Occipital lobe (tissue), 2 donors: ENCODE data around the gene RFTN1. TPM values are rescaled to one million over a fixed set of nuclear protein-coding genes. Genes with fewer than 3 reads are reported as not detected.

Experiments
- DNase-seq: peaks from one replicate; lab custom pipeline; 2025; lab: John Stamatoyannopoulos, UW
- total RNA-seq: library from RNA; depleted of rRNA; stranded (reverse); fragments of >200 nt; gene quantifications from one replicate; pipeline ENCODE4 v1.2.3, GENCODE V29; 2014

Gene RFTN1
- total RNA-seq, 1 donor from 2014 or later, result 6.4 TPM

- DNase-seq, result no peak
Measured at GRCh38 chr3:16362770-16363169, 150.7 kb downstream of the RFTN1 start.

DNA sequence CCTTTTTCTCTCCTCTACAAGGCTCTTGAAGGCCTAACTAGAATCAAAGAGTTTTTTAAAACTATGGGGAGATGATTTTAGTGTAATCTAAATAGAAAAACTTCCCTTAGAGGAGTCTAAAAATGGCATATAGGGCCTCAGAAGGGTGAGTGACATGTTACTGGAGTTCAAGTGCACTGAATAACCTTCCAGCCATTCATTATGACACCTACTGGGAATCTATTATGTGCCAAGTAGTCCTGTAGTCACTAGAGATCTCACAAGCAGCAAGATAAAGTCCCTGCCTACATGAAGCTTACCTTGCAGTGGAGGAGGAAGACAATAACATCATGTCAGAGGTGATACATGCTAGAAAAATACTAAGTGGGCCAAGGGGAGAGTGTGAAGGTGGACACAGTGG is 152.4 kb downstream of the RFTN1 start:
- DNase-seq, result no peak

- DNase-seq, result no peak
Measured at GRCh38 chr3:16359331-16359730, 154.2 kb downstream of the RFTN1 start.

GRCh38 chr3:16358336-16358735 is 155.2 kb downstream of the RFTN1 start:
- DNase-seq, result no peak

DNA sequence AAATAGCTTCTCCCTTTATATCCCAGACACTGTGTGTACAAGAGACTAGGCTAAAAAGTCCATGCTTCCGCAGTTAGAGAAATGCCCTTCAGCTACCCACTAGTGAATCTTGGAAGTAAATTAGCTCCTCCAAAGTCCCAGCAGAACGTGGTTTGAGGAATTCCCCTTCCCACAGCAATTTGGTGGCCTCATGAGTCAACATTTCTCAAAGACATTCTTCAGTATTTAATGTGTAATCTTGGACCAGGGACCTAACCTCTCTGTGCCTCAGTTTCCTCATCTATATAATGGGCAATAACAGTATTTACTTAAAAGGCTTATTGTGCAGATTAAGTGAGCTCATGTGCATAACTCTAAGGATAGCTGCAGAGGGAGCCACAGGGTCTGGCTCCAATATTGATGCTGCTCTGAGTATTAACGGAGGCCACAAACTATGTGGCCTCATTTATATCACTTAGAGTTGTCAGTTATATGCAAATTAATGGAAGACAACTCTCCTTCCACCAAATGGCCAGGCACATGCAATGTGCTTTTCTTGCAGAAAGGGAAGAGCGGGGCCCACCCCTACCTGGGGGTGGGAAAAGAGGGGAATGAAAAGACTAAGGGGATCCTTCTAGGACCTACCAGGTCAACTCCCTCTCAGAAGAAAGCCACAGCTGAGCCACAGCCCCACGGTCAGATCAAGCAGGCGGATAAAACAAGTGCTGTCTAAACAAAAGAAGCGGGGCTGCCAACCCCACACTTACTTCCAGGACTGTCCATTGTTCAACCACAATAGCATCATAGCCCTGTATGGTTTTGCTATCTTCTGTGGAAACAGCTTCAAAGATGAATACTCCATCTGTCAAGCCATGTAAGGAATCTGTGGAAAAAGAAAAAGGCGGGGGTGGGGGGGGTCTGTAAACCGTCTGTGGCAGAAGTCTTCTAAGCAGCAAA is 156.0 kb downstream of the RFTN1 start:
- DNase-seq, result no peak

DNA sequence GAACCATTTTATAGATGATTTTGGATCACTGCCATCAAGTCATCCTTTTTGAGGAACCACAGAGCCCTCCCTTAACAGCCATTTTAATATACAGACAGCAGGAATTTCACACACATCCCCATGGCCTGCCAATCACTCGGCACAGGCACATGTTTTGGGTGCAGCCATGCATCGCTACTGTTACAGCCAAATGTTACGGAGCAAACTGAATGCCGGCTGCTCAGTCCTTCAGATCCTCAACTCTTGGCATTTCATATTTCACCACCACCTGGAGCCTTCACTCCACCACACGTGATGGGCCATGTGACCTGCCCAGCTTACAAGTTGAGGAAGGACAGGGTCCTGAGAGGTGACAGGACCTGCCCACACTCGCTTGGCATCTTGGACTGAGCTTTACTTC is 157.7 kb downstream of the RFTN1 start:
- no peak for DNase-seq

- DNase-seq, result no peak
Measured at GRCh38 chr3:16354291-16354690, 159.2 kb downstream of the RFTN1 start.

GRCh38 chr3:16352428-16352827 is 161.1 kb downstream of the RFTN1 start:
- no peak for DNase-seq

- no peak for DNase-seq
Measured at GRCh38 chr3:16350597-16351318, 162.7 kb downstream of the RFTN1 start.

GRCh38 chr3:16349986-16350596 is 163.4 kb downstream of the RFTN1 start:
- no peak for DNase-seq

DNA sequence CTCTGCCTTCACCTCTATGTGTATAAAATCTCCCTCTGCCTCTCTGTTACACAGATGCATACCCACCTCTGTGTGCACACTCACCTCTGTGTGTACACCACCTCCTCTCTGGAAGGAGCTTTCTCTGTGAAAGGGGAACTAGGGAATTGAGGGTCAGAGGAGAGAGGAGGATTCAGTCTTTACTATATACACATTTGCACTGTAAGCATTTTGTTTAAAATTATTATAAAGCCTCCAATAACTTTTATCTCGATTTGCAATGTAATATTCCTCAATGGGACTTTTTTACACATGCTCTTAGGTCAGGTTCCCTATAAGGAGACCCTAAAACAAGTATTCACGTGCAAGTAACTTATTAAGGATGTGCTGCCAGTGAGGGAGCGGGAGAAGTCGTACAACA is 166.0 kb downstream of the RFTN1 start:
- DNase-seq, result no peak

DNA sequence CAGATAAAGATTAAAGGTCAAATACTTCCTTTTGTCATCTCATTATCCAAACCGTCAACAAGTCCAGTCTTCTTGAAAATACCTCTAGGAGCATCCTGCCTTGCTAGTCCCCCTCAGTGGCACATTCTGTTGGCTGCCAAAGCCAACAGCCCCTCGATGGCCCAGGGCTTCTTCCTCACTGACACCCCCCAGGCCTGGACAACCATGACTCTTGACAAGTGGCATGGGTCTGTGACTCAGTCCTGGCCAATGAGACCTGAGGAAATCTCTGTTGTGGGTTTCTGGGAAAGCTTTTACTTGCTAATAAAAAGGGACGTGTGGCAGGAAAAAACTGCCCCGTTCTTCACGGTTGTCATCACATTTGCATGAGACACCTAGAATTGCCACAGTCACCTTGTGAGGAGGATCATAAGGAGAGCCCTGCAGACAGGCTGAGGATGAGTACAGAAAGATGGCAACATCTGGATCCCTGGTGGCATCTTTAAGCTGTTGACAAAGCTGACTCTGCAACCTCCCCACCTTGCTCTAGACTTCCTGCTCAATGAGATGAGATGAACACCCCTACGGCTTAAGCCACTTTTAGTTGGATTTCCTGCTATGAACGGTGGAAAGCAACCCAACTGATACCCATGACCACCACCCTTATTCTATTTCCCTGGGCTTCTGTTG is 167.0 kb downstream of the RFTN1 start:
- DNase-seq, result no peak

GRCh38 chr3:16343101-16343500 is 170.4 kb downstream of the RFTN1 start:
- DNase-seq, result no peak

GRCh38 chr3:16338999-16339398 is 174.5 kb downstream of the RFTN1 start:
- DNase-seq, result no peak

DNA sequence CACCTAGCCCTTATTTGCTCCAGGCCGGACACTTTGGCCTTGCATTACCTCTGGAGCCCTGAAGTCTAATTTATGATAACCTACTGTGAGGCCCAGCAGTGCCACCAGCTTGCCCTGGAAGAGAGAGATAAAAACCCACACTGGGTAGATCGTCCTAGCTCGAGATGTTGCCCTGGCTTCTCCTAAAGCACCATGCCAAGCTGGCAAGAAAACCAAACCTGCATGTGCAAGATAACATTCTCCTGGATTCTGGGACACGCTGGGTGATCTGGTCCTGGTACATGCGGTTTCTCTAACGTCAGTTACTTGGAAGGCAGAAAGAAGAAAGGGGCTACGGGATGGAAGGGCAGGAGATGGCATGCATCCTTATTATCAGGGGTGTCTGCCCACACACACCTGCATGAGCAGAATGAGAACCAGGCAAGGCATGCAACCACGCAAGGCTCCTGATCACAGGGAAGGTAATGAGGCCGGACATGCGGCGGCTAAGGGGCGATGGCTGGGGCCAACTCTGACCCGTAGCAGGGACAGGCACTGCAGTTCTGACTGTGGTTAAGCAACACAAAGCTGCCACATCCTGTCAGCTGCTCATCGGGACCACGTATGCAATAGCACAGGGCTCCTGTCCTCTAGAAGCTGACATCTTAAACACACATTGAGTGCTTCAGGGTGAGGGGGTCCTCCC is 175.5 kb downstream of the RFTN1 start:
- no peak for DNase-seq

DNA sequence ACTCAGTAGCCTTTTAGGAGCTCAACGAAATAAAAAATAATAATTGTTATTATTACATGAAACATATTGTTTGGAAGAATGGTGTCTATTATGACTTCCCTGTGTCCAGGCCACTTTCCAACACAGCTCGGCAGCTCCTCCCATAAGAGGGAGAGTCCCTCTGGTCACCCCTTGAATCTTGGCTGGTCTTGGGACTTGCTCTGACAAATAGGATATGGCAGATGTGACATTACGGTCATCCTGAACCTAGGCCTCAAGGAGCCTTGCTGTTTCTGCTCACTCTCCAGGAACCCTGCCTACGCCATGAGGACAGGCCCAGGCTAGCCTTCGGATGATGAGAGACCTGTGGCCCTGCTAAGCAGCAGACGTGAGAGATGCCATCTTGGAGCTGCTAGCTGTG is 176.7 kb downstream of the RFTN1 start:
- no peak for DNase-seq

DNA sequence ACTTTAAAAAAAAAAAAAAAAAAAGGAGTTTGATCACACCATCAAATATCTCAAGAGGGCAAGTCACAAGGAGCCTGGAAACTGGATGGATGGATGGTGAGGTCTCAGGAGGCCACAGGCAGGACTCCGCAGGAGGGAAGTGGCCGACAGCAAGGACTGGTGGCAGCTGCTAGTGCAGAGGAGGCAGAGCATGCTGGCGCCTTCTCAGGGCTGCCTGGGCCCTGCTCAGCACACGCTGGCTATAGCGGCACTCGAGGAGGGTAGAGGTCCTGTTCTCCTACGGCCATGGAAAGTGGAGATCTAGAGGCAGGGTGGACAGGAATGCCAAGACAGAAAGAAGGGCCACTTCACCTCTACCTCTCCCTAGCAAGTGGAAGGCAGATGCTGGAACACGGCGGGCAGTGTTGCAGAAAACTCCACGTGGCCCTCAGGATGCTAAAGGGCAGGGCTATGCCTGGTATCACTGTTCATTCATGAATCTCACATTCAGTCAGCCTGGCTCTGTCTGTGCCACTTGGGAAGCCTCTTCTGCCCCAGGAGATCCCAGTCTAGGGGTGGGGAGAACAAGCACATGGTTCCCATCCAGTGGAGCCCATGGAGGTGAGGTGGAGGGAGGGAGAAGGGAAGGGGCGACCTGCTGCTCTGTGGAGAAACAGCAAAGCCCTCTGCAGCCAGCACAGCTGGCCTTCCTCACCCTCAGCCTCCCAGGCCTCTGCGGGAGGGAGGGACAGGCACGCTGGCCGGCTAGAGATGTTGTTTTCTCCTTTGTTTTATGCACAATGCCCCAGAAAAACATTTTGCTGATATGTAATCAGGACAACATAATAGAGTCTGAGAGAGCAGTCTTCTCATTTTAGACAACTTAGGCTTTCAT is 177.5 kb downstream of the RFTN1 start:
- no peak for DNase-seq

- no peak for DNase-seq
Measured at GRCh38 chr3:16335333-16335732, 178.2 kb downstream of the RFTN1 start.

DNA sequence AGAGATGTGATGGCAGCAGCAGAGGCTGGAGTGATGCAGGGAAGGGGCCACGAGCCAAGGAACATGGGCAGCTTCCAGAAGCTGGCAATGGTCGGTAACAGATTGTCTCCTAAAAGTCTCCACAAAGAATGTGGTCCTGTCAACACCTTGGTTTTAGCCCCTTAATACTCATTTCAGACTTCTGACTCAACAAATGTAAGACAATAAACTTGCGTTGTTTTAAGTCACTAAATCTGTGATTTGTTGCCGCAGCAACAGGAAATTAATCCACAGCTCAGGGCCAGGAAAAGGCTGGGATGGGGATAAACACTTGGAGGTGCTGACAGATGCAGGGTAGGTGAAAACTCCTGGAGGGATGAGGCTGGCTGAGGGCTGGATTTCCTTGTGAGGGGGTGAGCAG is 178.6 kb downstream of the RFTN1 start:
- DNase-seq, result no peak

- DNase-seq, result no peak
Measured at GRCh38 chr3:16332904-16333426, 180.5 kb downstream of the RFTN1 start.
